ENCODE measurements around the gene OPRM1.
"Not testable (repeated sequence)": the region's sequence is repeated elsewhere in the genome, so short reads cannot be mapped to it uniquely, and the experiment has no call there.

Gene OPRM1

DNA sequence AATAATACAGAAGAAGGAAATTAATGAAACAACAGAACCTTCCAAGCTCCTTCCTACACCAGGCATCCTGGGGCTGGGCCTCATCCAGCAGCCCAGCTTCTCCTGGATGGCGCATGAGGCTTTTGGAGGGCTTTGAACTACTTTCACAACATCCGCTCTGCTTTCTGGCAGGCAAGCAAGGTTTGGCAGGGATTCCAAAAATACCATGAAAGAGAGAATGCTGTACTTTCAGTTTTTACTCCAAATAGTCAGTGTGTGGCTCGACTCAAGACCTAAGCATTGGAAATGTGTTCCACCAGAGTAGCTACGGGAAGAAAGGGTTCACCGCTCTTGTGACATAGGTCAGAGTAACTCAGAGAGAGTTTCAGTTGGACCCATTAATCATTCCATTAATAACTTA is 125.4 kb downstream of the OPRM1 start:
- DNase-seq (ENCODE audit: low spot score), result no peak
- ChIA-PET CTCF (interaction anchor here (0.7 kb wide), 1 partner anchor 1825 kb away, joined by 3 read pairs; no protein-coding TSS in a partner anchor), POLR2A (ENCODE audit: low non-redundant PET) (no interaction called here)
- TF ChIP-seq, protein P1, sequence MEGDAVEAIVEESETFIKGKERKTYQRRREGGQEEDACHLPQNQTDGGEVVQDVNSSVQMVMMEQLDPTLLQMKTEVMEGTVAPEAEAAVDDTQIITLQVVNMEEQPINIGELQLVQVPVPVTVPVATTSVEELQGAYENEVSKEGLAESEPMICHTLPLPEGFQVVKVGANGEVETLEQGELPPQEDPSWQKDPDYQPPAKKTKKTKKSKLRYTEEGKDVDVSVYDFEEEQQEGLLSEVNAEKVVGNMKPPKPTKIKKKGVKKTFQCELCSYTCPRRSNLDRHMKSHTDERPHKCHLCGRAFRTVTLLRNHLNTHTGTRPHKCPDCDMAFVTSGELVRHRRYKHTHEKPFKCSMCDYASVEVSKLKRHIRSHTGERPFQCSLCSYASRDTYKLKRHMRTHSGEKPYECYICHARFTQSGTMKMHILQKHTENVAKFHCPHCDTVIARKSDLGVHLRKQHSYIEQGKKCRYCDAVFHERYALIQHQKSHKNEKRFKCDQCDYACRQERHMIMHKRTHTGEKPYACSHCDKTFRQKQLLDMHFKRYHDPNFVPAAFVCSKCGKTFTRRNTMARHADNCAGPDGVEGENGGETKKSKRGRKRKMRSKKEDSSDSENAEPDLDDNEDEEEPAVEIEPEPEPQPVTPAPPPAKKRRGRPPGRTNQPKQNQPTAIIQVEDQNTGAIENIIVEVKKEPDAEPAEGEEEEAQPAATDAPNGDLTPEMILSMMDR (conservative IDR thresholded peaks at IDR 0.05; ENCODE audit: low read depth), result no peak
- H3K27ac ChIP-seq, result no peak overlapping the region

DNA sequence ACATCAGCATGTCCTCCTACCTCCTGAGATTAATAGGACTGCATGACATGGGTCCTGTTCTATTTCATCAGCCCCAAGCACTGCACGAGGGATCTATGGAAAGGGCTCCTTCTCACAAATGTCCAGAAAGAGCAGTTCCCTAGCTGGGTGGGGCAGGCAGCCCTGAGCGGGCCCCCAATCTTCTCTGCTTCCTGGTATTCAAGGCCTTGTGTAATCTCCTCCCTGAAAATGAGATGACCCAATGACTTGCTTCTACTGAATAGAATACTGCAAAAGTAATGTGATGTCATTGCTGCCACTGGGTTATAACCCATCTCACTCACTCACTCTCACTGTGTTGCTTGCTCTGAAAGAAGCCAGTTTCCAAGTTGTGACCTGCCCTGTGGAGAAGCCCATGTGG is 126.4 kb downstream of the OPRM1 start:
- no peak overlapping the region for H3K27ac ChIP-seq
- DNase-seq (ENCODE audit: low spot score), result no peak
- ChIA-PET CTCF (interaction anchor here (0.6 kb wide), 1 partner anchor 13 kb away, joined by 3 read pairs; no protein-coding TSS in a partner anchor), POLR2A (ENCODE audit: low non-redundant PET) (no interaction called here)
- TF ChIP-seq, protein P1 (conservative IDR thresholded peaks at IDR 0.05; ENCODE audit: low read depth), result no peak

DNA sequence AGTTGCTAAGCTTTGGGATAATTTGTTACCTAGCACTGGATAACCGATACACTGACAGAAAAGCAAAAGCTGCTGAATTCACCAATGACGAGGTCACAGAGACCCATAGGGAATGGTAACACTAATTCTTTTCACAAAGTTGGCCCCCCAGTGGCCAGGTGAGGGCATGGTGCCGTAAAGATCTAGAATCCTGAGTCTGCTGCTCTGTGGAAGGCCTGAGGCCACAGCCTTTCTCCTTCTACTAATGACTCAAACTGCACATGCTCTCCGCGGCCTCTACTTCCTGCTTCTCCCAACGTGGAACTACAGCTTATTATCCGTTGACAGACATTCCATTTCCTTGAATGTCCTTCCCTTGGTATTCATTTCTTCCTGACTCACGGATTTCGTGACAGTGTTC is 127.1 kb downstream of the OPRM1 start:
- no peak for DNase-seq (ENCODE audit: low spot score)
- ChIA-PET CTCF (no interaction called here), POLR2A (ENCODE audit: low non-redundant PET) (no interaction called here)

DNA sequence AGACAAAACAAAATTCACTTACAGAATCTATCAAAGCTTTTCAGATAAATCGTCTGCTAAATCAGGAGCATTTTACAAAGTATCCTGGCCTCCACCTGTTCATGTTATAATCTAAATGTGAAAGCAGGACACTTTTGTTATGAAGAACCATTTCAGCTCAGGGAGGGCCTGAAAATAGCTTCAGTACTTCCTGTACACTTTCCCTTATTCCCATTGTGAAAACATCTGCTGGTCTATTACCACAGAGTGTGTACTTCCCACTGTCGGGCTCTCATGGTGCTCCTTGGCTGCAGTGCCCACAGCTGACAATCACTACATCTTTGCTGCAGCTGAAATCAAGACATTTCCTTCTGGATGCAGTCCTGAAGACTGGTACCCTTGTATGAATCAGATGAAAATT is 128.1 kb downstream of the OPRM1 start:
- TF ChIP-seq, protein P1 (conservative IDR thresholded peaks at IDR 0.05; ENCODE audit: low read depth), result no peak
- no peak for DNase-seq (ENCODE audit: low spot score)
- H3K27ac ChIP-seq, result no peak overlapping the region
- ChIA-PET CTCF (no interaction called here), POLR2A (ENCODE audit: low non-redundant PET) (no interaction called here)

More for the DNA sequence above, 127.1 kb downstream of the OPRM1 start:
- H3K27ac ChIP-seq, result no peak overlapping the region
- TF ChIP-seq, protein P1 (conservative IDR thresholded peaks at IDR 0.05; ENCODE audit: low read depth), result no peak

DNA sequence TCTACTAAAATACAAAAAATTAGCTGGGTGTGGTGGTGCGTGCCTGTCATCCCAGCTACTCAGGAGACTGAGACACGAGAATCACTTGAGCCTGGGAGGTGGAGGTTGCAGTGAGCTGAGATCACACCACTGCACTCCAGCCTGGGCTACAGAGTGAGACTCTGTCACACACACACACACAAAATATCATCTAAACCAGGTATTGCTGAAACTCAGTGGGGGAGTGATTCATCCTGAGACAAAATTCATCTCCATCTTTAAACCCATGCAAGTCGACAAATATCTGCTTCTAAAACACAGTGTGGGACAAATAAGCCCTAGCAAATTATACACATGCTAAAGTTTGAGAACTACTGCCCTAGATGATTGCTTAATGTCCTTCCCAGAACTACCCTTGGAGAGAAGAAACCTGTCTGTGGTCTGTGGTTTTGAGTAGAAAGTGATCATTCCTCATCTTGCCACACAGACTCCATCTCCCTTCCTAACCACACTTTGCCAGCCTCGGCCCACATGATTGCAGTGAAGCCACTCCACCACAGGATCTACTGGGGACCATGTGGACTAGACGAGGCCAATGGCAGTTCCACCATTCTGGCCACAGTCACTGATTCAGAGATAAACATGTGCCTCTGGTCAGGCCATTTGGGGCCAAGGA is 130.3 kb downstream of the OPRM1 start:
- no peak overlapping the region for H3K27ac ChIP-seq
- POLR2A ChIA-PET (ENCODE audit: low non-redundant PET), result no interaction called here
- TF ChIP-seq, protein P1 (conservative IDR thresholded peaks at IDR 0.05; ENCODE audit: low read depth), result no peak
- no peak for DNase-seq (ENCODE audit: low spot score)
- CTCF ChIA-PET, result interaction anchor here (1.1 kb wide), 1 partner anchor 42 kb away, joined by 3 read pairs; no protein-coding TSS in a partner anchor

DNA sequence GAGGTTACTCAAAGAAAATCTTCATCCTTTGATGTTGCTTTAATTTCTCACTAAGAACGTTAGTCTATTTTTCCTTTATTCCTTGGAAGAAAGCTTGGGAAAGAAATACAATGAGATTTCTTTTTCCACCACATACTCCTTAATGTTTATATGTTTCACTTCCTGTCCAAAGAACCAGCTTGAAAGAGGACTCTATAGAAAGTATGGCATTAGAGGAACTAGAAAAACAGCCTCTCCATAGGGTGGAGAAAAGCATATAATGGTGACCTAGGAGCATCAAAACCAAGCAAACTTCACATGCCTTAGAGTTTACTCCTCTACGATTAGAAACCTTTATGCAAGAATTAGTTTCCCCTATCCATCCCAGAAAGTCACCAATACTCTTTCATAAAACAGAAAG is 131.1 kb downstream of the OPRM1 start:
- no peak overlapping the region for H3K27ac ChIP-seq
- no peak for DNase-seq (ENCODE audit: low spot score)
- POLR2A ChIA-PET (ENCODE audit: low non-redundant PET), result no interaction called here
- TF ChIP-seq, protein P1 (conservative IDR thresholded peaks at IDR 0.05; ENCODE audit: low read depth), result no peak
- CTCF ChIA-PET, result interaction anchor here (1.1 kb wide), 1 partner anchor 41 kb away, joined by 3 read pairs; no protein-coding TSS in a partner anchor

DNA sequence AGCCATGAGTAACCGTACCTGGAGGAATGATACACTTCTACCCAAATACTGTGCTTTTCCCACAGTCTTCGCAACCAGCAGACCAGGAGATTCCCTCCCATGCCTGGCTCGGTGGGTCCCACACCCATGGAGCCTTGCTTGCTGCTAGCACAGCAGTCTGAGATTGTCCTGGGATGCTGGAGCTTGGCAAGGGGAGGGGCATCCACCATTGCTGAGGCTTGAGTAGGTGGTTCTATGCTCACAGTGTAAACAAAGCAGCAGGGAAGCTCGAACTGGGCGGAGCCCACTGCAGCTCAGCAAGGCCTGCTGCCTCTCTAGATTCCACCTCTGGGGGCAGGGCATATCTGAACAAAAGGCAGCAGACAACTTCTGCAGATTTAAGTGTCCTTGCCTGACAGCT is 133.4 kb downstream of the OPRM1 start:
- DNase-seq (ENCODE audit: low spot score); POLR2A ChIA-PET (ENCODE audit: low non-redundant PET); H3K27ac ChIP-seq: not testable (repeated sequence)
- CTCF ChIA-PET, result interaction anchor here (0.6 kb wide), 1 partner anchor 126 kb away, joined by 3 read pairs; no protein-coding TSS in a partner anchor
